Stimulated activated CD4-positive, alpha-beta T cell treated with anti-CD3 and anti-CD28 coated beads, Interleukin-1b, Interleukin-23, amount 100 ng/mL, for 1 hour (primary cell): Measurements from ENCODE around the gene MVB12A.
A peak's percentile ranks its signal among the peaks of the same experiment; 100 is the strongest.

Experiments used
- DNase-seq, 2 donors: peaks; one replicate each; pipeline ENCODE4 v3.0.0-alpha.2; 2020; ENCODE audit warnings: low read depth in 2 of 2

The MVB12A gene

DNA sequence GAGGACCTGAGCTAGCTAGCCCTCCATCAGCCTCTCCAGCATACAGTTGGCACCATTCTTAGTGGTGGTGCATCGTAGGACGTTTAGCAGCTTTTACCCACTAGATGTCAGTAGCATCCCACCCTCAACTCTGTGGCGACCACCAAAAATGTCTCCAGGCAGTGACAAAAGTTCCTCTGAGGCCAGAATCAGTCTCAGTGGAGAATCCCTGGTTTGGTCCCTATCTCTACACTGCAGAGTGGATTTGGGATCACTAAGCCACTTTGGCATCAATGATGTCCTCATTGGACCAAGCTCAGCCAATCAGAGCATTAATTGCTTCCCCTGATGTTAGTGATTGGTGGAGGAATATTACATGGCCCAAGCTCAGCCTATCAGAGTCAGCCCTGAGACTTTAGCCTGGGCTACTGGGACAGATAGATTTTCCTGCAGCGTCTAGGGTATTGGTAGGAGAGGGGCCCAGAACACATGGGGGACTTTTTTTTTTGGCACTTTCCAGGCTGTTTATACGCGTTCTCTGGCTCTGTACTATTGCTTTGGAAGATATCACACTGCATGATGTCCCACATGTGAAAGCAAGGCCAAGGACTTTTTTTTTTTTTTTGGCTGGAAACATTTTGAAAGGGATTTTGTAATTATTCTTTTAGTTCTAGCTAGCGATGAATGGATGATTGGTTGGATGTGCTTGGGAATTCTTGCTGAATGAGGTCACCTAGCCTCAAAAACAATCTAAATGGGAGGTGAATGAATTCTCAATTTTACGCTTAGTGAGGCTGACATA is 21.6 kb downstream of the MVB12A start:
- DNase-seq, result no peak

DNA sequence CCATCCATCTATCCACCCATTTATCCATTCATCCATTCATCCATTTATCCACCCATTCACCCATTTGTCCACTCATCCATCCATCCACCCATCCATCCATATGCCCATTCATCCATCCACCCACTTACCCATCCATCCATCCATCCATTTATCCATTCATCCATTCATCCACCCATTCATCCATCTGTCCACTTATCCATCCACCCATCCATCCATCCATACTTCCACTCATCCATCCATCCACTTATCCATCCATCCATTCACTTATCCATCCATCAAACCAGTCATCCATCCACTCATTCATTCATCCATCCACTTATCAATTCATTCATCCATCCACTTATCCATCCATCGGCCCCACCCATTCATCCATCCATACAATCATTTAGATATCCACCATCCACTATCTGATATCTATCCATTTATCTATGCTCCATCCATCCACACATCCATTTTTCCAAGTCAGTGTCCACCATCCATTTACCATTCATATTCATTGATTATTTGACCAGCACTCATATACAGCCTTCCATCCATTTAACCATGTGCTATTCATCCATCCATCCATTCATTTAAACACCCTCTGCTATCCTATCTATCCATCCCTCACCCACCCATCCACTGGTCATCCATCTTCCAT is 25.8 kb downstream of the MVB12A start:
- DNase-seq, result no peak

DNA sequence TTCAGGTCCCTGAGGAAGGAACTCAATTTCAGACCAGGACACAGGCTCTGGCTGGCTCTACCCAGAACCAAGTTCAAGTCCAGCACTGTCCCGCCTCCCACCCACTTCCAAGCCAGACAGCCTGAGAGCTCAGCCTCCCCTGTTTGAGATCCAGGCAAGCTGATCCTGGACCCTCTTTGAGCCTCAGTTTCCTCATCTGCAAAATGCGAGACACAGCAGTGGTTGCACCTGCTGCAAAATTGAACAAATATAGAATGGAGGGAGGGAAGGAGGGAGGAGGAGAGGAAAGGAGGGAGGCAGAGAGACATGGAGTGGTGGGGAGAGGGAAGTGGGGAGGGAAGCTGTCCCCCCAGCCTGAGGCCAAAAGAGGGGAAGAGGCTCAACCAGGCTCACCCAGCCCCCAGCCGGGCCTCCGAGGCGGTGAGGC is 27.9 kb downstream of the MVB12A start:
- DNase-seq, result no peak

DNA sequence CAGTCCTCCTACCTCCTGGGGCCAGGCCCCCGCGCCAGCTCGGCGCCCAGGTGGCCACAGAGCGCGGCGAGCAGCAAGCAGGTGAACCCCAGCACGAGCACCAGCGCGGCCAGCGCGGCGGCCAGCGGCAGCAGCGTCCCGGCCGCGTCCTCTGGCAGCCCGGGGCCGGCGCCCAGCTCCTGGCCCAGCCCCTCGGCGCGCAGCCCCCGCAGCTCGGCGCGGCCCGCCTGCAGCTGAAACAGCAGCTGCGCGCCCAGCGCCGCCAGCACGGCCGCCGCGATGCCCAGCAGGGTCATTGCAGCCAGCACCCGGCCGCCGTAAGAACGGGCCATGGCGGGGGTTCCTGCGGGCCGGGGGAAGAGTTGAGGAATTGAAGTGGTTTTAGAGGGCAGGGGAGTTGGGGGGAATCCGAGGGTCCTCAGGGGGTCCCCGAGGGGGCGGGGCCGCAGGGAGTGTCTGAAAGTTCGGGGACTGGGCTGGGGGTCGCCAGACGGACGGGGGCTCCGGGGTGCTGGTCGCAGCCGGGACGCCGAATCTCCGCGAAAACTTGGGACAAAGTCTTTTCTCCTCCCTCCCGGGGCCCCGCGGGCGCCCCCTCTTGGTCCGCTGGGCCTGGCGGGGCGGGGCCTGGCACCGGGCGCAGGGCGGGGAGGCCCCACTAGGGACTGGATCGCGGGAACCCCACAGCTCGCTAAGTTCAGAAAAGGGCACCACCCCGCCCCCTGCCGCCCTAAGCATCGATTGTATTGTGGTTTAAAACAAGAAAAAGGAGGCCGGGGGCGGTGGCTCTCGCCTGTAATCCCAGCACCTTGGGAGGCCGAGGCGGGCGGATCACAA is 28.5 kb downstream of the MVB12A start, which contains the start of gene TMEM221:
Gene TMEM221 (minus strand): TSS at position 538 of the 837 bp plus-strand sequence. CDS start 206 bp downstream, at position 332.
- DNase-seq, result peak in 1 of 2 donors; percentile 33

DNA sequence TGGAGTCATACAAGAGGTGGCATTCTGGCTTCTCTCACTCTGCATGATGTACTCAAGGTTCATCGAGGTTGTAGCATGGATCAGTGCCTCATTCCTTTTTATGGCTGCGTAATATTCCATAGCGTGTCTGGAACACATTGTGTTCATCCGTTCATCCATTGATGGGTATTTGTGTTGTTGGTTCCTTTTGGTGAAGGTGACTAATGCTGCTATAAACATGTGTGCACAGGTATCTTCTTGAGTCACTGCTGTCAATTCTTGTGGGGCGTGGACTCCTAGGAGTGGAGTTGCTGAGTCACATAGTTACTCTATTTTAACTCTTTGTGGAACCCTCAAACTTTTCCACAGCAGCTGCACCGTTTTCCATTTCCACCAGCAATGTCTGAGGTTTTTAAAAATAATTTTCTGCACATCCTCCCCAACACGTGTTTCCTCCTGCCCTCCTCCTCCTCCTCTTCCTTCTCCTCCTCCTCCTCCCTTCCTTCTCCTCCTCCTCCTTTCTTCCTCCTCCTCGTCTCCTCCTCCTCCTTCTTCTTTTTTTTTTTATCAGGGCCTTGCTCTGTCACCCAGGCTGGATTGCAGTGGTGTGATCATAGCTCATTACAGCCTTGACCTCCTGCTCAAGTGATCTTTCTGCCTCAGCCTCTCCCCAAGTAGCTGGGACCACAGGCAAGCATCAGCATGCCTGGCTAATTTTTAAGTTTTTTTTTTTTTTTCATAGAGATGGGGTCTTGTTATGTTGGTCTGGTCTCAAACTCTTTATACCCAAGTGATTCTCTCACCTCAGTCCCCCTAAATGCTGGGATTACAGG is 30.6 kb downstream of the MVB12A start:
- no peak for DNase-seq

DNA sequence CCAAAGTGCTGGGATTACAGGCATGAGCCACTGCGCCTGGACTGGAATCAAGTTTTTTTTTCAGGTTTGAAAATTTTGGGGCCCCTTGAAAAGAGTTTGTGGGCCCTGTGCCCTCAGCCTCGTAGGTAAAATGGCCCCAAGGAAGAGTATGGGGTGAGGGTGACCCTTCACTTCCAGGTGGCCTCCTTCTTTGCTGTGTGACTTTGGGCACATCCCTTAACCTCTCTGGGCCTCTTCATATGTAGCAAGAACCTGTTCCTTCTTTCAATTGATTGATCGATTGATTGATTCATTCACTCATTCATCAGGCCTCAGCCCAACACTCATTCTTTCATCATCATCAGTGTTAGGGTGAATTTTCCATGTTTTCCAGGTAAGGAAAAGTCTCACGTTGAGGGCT is 32.0 kb downstream of the MVB12A start:
- no peak for DNase-seq

DNA sequence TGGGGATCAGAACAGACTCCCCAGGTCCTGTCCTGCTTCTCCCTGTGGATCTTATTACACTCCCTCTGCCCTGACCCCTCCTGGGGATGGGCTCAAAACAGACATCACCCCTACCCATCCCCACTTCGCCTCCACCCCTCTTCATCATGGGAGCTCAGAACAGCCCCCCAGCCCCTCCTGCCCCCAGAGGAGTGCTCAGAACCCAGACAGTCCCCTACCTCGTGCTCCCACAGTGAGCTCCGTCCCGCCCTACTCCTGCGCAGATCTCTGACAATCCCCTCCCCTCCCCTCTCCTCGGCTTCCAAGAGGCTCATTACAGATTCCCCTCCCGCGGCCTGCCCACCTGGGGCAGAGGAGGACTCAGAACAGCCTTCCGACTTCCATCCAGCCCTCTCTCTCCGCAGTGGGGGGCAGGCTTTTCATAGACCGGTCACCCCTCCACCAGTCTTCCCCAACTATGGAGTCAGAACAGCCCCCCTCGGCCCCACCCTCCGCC is 34.8 kb downstream of the MVB12A start:
- no peak for DNase-seq

DNA sequence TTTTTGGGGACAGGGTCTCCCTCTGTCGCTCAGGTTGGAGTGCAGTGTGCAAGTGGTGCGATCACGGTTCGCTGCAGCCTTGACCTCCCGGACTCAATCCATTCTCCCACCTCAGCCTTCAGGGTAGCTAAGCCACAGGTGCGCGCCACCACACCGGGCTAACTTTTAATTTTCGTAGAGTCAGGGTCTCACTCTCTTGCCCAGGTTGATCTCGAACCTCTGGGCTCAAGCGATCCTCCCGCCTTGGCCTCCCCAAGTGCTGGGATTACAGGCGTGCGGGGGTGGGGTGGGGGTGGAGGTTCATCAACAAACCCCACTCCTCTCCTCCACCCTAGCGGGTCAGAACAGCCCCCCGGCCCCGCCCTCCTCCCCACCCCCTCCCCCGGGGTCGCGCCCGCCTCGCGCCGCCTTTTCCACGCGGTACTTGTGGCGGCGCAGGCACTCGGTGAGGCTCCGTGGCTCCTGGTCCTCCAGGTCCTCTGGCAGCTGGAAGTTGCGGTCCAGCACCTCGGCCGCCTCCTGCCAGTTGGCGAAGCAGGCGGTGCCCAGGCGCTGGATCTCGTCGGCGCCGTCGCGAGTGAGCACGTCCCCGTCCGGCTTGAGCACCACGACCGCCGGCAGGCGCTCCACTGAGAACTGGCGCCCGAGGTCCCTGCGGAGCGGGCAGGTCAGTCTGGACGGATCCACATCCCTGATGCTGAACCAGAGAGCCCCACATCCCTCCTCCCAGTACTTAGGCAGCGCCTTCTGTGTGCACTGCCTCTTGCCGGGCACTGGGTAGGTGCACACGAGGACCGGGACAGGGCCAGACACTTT is 35.7 kb downstream of the MVB12A start:
- no peak for DNase-seq

DNA sequence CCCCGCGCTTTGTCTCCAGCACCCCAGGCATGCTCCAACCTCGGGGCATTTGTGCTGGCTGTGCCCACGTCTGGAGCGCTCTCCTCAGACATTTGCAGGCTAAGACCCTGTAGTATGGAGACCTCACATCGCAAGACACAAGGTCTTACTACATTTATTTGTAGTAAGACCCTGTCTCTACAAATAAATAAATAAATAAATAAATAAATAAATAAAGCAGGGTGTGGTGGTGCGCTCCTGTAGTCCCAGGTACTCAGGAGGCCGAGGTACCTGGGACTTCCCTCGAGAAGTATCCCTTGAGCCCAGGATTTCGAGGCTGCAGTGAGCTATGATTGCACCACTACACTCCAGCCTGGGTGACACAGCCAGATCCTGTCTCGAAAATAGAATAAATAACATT is 36.3 kb downstream of the MVB12A start:
- DNase-seq, result no peak

DNA sequence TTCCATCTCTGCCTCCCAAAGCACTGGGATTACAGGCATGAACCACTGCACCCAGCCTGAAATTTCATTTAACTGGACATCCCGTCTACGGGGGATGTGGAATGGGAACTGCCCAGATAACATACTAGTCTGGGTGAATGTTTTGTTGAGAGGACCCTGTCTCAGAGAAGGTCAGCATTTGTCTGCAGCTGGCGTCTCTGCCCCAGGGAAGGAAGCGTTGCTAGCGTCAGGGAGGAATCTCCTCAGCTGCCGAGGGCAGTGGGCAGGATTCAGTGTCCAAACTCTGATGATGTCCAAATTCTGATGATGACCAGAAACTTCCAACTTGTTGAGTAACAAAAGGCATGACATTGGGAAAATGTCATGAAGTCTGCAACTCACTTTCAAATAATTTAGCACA is 37.8 kb downstream of the MVB12A start:
- DNase-seq, result no peak

DNA sequence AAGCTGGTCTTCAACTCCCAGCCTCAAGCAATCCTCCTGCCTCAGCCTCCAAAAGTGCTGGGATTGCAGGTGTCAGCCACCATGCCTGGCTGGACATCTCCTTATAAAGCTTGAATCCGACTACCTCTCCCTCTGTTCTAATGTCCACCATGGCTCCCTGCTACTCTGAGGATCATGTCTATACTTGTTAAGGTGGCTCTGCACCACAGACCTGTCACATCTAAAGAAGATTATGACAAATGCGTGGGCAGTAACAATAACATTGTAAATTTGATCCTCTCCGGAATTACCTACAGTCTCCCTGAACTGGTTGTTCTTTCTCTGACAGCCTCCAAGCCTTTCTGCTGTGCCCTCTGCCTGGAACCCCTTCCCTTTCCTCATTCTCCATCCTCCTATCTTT is 39.1 kb downstream of the MVB12A start:
- no peak for DNase-seq

DNA sequence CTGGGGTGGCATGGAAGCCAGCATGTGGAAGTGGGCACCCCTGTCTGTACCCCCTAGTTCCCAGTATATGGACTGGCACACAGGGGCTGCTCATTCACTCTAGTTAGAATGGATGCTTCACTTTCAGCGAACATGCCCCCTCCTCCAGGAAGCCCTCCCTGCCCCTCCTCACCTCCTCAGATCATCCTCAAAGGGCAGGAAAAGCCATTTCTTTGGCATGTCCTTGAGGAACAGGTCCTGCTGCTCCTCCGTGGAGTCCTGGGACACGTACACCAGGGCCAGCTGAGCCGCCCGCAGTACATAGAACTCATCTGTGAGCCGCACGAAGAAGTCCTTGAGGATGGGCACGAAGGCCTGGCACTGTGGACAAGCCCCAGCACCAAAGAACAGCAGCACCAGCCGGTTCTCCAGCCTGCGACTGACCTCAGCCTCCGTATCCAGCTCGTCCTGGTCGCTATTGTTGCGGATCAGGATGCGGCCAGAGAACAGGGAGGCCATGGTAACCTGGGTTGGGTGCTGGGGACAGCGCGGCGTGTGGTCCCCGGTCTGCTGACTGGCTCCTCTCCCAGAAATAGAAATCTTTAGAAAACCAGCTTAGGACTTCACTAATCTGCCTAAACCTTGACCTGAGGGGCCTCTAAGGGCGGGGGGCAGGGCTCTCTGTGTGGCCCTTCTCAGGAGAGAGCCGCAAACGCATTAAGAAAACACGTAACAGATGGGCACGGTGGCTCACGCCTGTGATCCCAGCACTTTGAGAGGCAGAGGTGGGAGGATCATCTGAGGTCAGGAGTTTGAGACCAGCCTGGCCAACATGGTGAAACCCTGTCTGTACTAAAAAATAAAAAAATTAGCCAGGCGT is 40.8 kb downstream of the MVB12A start, which contains the start of gene NXNL1:
Gene NXNL1 (minus strand): TSS at position 555 of the 859 bp plus-strand sequence. CDS start 57 bp downstream, at position 498.
- DNase-seq, result no peak

DNA sequence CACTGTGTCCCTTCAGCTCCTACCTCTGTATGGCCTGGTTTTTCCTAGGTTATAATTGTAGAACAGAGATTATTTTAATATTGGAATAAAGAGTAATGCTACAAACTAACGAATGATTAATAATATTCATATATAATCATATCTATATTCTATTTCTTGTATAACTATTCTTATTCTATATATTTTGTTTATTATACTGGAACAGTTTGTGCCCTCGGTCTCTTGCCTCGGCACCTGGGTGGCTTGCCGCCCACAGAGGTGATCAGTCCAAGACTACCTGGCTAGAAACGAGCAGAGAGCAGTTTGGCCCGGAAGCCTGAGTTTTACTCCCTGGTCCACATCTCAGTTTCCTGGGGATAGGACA is 46.6 kb downstream of the MVB12A start:
- DNase-seq, result no peak

DNA sequence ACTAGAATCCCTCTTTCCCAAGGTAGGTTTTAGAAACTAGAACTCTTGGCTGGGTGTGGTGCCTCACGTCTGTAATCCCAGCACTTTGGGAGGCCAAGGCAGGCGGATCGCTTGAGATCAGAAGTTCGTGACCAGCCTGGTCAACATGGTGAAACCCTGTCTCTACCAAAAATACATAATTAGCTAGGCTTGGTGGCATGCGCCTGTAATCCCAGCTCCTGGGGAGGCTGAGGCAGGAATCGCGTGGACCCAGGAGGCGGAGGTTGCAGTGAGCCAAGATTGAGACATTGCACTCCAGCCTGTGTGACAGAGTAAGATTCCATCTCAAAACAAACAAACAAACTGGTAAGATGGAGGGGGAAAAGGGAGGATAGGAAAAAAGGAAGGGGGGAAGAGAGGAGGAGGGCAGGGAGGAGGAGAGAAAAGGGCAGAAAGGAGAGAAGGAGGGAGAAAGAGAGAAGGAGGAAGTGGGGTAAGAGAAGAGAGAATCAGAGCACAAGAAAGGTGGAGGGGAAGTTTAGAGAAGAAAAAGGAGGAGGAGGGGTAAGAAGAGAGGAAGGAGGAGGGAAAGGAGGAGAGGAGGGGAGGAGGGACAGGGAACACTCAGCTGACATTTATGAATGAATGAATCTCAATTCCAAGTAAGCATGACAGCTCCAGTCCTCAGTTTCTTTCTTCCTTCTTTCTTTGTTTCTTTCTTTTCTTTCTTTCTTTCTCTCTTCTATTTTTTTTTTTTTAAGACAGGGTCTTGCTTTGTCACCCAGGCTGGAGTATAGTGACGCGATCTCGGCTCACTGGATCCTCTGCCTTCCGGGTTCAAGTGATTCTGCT is 47.8 kb downstream of the MVB12A start:
- DNase-seq, result no peak

DNA sequence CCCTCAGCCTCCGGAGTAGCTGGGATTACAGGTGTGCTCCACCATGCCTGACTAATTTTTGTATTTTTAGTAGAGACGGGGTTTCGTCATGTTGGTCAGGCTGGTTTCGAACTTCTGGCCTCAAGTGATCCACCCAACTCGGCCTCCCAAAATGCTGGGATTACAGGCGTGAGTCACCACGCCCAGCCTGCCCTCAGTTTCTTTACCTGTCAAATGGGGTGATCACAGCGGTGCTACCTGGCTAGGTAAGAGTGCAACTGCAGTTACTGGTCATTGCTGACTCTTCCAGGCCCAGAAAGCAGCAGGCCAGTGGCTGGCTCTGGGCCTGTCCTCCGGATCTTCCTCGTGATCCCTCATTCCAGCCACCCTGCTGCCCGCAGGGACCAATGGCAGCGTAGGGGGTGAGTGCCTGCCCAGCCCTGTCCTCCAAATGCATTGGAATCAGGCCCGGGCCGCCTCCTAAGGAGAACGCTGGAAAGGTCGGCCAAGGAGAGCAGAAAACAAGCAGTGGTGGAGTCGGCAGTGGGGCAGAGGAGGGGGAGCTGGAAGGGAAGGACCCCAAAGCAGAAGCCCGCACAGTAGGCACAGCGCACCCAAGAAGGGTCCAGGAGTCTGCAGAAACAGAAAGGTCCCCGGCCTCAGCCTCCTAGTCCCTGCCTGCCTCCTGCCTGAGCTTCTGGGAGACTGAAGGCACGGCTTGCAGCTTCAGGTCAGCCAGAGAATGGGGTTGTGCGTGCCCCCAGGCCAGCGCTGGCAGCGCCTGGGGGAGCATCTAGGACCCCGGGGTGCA is 48.6 kb downstream of the MVB12A start:
- DNase-seq, result no peak

DNA sequence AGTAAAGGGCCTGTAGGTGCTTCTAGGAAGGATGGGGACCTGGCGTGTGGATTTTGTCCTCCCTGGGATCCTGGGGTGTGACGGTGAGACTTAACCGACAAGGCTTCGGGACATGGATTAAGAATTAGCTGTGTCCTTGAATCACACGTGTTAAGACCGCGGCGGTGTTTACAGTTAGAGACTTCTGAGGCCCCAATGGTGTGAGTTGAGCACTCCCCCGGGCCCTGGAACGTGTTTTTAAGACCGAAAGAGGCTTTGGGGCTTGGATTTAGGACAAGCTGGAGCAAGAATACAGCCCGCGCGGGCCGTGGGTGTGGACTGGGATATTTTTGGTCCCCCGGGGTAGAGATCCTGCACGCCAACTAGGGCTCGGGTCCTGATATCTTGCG is 49.2 kb downstream of the MVB12A start:
- no peak for DNase-seq

DNA sequence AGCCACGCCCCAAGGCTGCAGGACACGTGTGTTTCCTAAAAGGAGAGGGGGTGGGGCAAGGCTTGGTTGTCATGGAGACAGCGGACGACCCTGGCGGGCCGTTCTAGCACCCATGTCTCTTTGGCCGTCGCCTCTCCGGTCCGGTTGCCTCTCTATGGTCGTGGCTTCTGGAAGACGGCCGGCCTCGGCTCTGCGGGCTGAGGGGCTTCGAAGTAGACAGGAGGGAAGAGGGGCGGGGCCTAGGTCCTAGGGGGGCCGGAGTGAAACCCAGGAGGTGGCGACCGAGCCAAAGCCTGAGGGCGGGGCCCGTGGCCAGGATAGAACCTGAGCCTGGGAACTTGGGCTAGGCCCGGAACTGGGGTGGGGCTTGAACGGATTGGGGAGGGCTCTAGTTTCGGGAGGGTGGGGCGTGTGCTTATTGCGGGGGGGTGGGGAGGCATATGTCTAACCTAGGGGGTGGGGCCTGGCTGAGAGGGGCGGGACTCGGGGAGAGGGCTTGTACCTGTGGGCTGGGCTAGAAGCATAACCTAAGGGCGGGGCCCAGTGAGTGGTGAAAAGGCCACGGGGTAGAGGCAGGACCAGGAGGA is 49.7 kb downstream of the MVB12A start:
- DNase-seq, result peak; percentile 87 to 90
